GM10847 (cell line): ENCODE data around the gene RPH3AL.

ENCODE experiments used
- POLR2A ChIP-seq: IDR thresholded peaks from 2 replicates; pipeline ENCODE4 v1.6.1; 2011; ENCODE audit not compliant: insufficient read length; ENCODE audit errors: extremely low read depth

The RPH3AL gene

GRCh38 chr17:228951-229708 lies 123.5 kb downstream of the RPH3AL start:
- TF ChIP-seq POLR2A = no peak

- no peak for TF ChIP-seq POLR2A
These were observed 124.5 kb downstream of the RPH3AL start for GRCh38 chr17:227946-228615.

- TF ChIP-seq POLR2A = no peak
These were observed 125.3 kb downstream of the RPH3AL start for GRCh38 chr17:227078-227945.

- no peak for TF ChIP-seq POLR2A
These were observed 126.2 kb downstream of the RPH3AL start for GRCh38 chr17:226108-227077.

DNA sequence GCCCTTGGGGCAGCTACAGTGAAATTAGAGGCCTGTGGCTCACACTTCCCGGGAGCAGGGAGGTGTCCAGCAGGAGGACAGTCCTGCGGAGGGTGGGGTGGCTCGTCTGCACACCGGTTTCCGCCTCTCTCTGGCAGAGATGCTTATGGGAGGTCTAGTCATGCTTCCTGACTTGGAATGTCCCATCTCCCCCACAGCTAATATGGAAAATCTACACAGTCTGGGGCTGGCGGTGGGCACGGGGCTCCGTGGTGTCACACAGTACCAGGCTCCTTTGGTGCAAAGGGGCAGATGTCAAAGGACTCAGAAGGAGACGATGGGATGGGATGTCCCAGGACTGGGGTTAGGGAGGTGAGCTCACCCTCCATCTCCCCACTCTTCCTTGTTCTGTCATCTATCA lies 127.1 kb downstream of the RPH3AL start:
- no peak for TF ChIP-seq POLR2A

- no peak for TF ChIP-seq POLR2A
These were observed 128.7 kb downstream of the RPH3AL start for GRCh38 chr17:223723-224471.

GRCh38 chr17:222172-222571 lies 130.4 kb downstream of the RPH3AL start:
- TF ChIP-seq POLR2A = no peak

DNA sequence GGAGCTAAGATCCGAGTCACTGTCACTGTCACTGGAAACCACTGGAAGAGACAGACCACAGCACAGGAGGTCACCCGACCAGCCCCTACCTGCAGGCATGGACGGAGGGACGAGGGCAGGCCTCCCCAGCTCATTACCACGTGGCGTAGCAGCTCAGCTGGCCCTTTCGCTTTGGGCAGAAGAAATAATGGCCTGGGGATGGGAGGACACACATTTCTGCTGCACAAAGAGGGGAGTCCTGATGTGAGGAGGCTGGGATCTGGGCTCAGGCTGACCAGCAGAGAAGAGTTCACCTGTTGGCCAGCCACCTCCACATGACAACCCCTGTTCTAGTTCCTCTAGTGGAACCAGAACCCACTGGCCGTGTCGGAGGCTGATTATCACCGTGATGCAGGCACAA lies 132.9 kb downstream of the RPH3AL start:
- no peak for TF ChIP-seq POLR2A

GRCh38 chr17:218432-219110 lies 134.0 kb downstream of the RPH3AL start:
- TF ChIP-seq POLR2A = no peak

DNA sequence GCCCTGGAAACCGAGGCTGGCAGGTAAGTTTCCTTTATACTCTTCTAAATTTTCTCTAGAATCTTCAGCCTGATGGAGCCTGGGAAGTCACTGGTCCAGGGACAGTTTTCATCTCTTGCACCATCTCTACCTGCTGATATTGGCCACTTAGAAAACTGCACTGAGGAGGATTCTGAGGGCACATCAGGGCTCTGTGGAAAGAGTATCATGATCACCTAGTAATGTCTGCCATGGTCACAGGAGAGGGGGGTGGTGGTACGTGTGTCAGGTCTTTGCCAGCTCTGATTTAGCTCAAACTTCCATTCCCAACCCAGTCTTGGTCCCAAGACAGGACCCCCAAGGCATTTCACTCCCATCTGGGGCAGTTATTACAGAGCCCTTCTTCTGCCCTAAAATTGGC lies 136.0 kb downstream of the RPH3AL start:
- no peak for TF ChIP-seq POLR2A

GRCh38 chr17:215563-216478 lies 136.8 kb downstream of the RPH3AL start:
- peak; percentile 33 for TF ChIP-seq POLR2A

GRCh38 chr17:214881-215331 lies 137.7 kb downstream of the RPH3AL start:
- TF ChIP-seq POLR2A = no peak
